NCI-H1436 (cell line): Measurements from ENCODE around the gene PHF11.

ENCODE experiments used
- DNase-seq: peaks from one replicate; lab custom pipeline; 2025; lab: John Stamatoyannopoulos, UW

The PHF11 gene

DNA sequence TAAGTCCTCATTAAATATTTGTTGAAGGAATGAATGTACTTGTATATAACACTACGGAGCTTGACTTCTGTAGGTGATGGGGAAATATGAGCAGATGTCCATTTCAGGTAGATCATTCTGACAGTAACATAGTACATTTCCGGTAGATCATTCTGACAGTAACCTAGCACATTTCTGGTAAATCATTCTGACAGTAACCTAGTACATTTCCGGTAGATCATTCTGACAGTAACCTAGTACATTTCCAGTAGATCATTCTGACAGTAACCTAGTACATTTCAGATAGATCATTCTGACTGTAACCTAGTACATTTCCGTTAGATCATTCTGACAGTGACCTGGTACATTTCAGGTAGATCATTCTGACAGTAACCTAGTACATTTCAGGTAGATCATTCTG lies 2.5 kb downstream of the PHF11 start:
- no peak for DNase-seq

DNA sequence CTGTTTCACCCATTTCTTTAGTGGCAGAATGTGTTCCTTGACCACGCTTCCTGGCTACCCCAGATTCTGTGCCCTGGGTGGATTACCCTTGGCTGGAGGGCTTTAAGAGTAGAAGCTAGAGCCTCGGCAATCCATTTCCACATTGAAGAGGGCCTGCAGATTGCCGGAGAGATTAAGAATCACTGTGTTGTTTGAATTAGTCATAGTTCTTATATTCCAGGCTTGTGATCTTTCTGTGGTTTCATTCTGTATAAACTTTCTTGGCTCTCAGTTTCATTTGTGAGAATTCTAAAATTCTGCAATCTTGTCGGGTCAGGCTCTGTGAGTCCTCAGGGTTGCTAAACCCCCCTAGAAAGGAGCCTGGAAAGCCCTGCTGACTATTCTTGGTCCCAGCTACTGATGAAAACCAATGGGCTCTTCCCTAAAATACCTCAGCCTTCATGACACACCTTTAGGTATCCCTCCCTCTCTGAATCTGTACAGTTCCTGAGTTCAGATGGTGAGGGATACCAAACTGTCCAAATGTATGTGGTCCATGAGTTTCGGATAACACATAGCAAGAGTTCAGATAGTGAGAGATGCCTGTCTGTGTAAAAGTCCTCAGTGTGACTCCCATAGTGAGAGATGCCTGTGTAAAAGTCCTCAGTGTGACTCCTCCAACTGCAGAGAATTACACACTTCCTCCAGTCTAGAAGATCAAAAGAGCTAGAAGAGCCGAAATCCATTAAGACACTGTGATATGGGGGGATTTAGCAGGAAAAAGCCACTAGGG lies 4.3 kb downstream of the PHF11 start:
- DNase-seq, result no peak

DNA sequence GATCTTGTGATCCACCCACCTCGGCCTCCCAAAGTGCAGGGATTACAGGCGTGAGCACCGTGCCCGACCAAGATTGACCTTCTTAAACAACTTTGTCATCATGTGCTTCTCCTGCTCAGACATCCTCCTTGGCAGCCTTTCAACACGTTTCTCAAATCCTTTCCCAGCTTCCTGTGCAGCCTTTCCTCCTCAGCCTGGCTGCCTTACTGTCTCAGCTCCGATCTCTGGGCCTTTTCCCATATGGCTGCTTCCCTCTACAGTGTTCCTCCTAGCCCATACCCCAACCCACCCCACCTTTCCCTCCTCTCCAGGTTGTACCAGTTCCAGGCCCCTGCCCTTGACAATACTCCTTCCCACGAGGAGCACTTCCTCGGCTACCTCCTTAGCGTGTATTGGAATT lies 7.2 kb downstream of the PHF11 start:
- DNase-seq, result no peak

DNA sequence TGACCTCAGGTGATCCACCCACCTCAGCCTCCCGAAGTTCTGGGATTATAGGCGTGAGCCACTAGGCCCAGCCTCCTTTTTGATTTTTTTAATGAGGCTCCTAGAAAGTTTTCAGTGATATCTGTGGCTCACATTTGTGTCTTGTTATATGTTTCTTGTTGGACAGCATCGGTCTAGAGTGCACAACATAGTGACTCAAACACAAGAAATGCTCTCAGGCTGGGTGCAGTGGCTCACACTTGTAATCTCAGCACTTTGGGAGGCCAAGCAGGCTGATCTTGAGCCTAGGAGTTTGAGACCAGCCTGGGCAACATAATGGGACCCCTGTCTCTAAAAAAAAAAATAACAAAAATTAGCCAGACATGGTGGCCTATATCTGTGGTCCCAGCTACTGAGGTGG lies 8.2 kb downstream of the PHF11 start:
- no peak for DNase-seq

DNA sequence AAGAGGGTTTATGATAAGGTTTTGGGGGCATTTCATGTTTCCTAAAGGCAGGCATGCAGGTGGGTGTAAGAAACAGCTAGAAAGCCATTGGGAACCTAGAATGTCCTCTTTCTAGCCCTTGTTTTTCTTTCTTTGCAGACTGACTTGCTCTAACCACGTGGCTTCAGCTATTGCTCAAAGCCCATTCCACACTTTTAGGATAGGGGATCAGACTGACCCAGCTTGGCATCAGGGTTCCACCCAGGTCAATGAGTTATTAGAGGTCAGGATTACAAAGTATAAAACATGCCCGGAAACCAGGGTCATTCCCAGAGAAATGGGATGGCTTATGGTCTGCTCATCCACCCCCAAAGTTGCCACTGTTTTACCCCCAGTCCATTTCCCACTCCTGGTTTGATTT lies 16.8 kb downstream of the PHF11 start:
- no peak for DNase-seq

DNA sequence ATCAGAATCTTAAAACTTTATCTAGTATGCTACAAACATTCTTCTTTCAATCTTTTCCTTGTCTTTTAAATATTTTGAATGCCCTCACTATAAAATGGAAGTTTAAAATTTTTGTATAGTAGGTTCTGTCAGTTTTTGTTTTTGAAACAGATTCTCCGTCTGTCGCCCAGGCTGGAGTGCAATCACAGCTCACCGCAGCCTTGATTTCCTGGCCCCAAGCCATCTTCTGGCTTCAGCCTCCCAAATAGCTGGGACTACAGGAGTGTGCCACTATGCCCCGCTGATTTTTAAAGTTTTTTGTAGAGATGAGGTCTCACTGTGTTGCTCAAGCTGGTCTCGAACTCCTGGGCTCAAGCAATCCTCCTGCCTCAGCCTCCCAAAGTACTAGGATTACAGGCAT lies 20.7 kb downstream of the PHF11 start:
- no peak for DNase-seq

DNA sequence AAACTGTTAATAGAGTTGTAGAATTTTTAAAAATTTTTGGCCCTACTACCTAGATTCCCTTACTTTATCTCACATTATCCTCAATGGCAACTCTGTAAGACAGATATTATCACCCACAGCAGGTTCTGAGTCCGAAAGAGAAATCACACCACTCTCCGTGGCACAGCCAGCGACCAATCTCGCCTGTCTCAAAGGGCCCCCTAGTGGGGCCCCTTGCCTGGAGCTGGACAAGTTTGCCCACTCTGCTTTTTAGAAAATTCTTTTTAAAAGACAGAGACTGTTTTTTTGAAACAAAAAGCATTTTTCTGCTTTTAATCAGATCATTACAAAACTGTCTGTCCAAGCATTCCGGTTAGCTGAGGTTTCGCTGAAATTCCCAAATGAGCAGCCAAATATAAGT lies 21.7 kb downstream of the PHF11 start:
- DNase-seq, result no peak

DNA sequence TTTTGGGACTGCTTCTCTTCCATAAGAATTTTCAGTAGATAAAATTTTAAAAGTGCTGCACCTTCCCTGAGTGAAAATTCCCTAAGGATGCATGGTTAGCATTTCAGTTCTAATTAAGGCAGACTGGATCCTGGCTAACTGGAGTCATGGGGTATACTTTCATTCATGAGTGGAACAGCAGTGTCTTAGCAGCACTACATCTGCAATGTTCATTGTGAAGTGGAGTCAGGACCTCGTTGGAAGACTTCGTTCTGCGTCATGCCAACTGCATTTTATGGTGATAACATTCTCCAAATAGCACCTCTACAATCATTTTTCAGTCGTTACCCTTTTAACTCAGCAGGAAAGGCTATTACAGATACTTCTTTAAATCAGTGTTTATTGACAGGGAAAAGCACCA lies 25.5 kb downstream of the PHF11 start:
- DNase-seq, result no peak

DNA sequence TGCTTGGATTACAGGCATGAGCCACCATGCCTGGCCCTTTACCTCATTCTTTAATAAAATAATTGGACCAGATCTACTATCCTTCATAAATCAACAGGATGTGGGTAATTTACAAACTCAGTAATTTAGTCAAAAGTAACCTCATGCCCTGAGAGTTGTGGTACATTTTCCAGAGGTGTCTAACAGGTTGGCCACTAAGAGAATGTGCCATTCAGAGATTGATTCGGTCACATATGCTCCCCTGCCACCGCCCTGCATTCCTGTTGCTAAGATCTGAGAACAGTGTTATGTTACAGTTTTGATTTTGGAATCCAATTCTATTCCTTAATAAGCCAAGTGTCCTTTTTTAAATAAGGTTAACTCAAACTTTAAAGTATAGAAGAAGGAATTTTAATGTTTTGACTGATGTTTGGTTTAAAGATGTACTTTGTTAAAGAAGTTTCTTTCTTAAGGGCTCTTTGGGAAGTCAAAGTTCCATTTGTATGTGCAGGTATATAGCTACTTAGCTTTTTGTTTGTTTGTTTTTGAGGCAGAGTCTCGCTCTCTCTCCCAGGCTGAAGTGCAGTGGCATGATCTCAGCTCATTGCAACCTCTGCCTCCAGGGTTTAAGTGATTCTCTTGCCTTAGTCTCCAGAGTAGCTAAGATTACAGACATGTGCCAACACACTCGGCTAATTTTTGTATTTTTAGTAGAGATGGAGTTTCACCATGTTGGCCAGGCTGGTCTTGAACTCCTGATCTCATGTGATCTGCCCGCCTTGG lies 29.2 kb downstream of the PHF11 start:
- no peak for DNase-seq

DNA sequence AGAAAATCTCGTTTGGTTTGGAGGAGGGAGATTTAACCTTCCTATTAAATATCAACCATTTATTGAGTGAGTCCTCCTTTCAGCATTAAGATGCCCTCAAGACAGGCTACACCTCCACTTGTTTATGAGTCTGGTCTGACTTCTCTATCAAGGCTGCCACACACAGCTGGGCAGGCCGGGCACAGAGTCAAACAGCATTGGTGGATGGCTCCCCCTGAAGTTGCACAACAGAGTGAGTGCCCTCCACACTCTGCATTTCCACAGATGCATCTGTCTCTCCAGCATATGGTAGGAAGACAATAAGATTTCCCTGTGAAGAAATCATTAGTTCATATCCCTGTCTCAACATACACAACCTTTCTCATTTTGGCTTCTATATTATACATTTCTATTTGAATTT lies 31.4 kb downstream of the PHF11 start:
- DNase-seq, result no peak

DNA sequence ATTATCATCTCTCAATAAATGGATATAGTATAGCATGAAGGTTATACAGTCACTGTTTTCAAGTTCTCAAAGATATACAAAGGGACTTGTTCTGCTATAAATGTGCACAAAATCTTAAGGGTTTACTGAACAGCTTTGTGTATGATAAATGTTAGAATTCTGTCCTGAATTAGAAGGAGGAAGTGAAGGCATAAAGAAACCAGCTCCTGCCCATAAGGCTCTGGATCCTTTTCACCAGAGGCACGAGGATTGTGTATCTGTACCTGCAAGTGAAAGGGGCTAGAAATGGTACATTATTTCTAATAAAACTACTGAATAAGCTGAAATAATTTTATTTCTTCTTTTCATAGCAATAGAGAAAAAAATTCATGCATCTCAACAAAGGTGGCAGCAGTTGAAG lies 32.4 kb downstream of the PHF11 start:
- no peak for DNase-seq

DNA sequence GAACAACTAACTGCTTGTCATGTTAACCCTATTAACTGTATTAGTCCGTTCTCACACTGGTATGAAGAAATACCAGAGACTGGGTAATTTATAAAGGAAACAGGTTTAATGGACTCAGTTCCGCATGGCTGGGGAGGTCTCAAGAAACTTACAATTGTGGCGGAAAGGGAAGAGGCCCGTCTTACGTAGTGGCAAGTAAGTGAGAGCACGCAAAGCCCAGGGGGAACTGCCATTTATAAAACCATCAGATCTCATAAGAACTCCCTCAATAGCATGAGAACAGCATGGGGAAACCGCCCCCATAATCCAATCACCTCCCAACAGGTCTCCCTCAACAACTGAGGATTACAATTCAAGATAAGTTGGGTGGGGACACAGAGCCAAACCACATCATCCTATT lies 34.7 kb downstream of the PHF11 start:
- DNase-seq, result no peak

DNA sequence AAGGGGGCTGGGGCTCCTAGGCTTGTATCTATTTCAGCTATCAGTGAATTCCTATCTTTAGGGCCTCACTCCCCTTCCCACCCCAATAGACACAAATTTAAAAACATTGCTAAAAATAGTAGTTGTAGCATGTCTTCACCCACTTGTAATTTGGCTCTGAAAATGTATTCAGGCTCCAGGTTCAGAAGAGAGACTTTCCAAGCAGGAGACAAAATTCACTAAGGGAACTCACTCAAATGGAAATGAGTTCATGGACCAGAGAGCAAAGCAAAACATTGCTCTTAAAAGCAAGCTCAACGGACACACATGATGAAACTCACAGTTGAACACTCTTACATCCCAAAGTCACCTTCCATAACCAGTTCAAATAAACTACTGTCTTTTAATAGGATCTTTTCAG lies 36.8 kb downstream of the PHF11 start:
- no peak for DNase-seq

DNA sequence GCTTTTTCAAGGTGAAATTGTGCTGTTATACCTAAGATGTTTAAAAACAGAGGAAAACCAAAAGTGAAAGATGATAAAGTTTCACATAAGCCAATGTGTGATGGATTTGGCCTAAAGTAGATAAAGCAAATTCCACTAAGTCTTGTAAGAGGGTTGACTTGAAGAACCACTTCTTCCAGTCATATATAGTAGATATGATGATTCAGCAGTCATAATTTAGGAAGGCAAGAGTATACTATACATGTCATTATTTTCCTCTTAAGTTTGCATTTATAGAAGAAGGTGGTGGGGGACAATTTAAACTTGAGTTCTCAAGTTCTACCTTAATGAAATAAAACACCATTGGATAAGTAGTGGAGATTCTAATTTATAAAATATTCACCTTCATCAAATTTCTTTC lies 37.3 kb downstream of the PHF11 start:
- no peak for DNase-seq

DNA sequence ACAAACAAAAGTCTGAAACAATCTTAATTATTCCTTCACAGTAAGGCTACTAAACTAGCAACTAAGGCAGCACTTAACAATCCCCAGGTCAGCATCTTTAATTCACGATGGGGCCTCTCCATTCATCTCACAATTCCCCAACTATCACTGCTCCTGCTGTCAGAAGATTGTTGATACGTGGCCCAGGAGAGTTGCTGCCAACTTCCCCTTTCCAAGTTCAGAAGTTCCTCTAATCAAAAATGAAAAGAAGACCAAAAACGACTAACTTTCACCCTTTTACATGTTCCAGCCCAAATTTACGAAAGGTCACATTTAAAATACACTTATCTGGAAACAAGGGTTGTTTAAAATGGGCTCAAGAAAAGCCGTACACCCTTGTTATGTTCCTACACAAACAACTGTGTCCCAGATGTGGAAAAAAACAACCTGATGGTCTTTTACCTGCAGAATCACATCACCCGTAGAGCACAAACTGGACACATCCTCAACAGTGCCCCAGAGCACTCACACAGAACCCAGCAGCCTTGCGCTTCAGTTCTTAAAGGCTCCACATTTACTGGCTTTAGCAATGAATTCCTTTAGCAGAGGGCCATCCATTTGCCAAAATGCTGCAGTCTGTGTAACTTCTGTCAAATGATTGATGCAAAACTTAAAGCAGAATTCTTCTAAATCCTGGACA lies 38.0 kb downstream of the PHF11 start:
- no peak for DNase-seq

DNA sequence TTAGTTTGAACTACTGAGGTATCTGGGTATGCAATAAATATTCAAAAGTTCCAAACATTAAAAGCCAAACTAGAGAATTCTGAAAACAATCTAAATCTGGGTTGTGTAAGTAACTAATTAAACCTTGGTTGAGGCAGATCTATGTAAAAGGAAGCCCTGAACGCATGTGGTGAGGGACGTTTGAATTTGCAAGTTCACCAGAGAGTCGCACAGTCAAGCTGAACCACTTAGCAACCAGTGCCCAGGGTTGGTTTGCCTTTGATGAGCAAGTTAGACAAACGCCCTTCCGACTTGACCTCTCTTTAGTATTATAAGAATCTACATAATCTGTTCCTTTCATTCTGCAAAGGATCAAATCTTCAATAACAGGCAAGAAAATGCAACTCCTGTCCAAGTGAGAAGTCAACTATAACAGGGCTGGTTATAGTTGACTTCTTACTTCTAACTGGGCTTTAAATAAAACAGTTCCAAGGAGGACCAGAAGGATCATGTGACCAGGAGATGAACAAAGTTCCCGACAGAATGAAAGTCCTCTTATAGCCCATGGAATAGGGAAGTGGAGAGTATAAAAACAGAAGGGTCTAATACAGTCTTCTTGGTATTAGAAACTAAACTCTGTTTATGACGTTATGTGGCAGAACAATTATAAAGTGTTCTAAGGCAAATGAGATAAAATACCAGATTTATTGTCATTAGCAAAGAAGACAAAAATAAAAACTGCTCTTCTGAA lies 40.6 kb downstream of the PHF11 start:
- DNase-seq, result no peak

DNA sequence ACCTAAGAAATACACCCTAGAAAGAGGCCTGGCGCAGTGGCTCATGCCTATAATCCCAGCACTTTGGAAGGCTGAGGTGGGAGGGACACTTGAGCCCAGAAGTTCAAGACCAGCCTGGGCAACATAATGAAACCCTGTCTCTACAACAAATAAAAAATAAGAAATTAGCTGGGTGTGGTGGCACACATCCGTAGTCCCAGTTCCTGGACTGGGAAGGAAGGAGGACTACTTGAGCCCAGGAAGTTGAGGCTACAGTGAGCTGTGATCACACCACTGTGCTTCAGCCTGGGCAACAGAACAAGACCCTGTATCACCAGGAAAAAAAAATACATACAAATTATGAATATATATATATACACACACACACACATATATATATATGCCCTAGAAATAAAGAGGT lies 42.7 kb downstream of the PHF11 start:
- no peak for DNase-seq

DNA sequence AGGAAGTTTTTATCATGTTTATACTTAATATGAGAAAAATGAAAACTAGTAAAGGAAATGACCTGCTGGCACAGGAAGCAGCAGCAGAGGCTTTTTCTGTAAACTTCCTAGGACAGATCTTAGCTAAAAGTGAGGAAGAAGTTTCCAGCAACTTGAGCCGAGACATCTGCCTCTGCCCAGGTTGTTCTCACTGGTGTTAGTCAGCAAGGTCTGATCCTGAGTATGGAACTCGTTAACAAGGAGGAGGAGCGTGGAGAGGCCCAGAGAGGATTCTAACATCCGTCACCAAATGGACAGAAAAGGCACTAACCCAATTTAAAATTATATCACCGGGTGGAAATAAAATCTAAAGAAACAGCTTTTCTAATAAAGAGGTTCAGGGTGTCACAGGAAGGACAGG lies 43.6 kb downstream of the PHF11 start:
- DNase-seq, result no peak

DNA sequence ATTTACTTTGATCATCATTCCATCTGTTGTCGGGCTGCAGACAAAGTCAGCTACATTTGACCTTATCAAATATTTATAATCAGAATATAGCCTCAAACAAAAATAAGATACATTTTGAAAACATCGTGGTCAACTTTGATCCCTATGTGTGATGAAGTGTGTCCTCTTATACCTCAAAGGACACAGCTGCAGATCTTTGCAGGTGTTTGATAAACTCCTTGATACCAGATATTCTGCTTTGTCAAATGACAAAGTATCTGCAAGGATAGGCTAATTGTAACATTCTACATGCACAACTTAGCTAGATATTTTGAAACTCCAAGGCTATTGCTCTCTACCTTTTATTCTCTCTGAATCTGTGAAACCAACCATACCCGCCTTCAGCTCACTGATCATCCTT lies 44.0 kb downstream of the PHF11 start:
- DNase-seq, result no peak

DNA sequence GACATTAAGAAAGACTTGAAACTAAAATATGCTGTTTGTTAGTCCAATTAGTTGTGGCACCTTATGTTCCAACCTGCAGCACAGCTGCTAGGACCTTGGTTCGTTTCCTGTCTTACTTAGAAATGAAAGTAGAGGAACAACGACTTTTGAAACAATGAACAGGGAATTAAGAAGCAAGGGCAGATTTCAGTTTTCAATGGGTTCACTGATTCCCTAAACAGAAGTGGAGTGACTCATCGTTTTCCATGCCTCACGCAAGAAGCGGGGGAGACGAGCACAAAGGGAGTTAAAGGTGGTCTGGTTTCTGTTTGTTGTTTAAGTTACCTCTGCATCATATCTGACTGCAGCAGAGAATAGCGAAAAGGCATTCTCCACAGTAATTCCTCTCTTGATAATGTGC lies 44.8 kb downstream of the PHF11 start:
- no peak for DNase-seq

DNA sequence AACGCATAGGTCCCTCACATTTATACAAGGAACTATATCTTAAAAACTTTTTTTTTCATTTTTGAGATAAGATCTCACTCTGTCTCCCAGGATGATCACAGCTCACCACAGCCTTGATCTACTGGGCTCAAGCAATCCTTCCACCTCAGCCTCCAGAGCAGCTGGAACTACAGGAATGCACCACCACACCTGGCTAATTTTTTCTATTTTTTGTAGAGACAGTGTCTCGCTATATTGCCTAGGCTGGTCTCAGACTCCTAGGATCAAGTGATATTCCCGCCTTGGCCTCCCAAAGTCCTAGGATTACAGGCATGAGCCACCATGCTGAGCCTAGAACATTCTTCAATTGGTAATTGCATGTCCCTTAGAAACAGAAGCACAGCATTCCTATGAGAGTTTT lies 47.9 kb downstream of the PHF11 start:
- DNase-seq, result no peak

DNA sequence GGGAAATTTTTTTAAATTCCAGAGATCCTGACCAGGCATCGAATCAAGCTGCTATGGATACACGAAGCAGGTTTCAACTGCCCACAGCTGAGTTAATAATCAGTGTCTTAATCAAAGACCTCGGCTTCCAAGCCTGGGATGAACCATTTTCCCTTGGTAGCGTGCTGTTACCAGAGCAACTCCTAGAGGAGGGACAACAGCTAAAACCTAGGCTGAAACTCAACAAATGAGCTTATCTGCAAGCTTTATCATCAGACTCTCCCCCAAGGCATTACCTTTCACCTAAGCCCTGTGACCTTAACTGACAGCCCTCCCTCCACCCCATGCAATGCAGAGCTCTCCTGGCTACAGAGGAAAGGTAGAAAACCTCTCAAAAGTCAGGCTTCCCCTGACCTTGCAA lies 49.9 kb downstream of the PHF11 start:
- DNase-seq, result no peak

DNA sequence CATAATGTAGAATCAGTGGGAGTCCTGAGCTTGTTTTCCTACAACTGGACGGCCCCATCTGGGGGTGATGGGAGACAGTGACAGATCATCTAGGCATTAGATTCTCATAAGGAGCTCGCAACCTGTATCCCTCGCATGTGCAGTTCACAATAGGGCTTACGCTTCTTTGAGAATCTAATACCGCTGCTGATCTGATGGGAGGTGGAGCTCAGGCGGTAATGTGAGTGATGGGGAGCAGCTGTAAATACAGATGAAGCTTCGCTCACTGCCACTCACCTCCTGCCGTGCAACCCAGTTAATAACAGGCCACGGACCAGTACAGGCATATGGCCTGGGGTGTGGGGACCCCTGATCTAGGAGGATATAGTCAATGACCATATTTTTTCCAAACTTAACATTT lies 50.8 kb downstream of the PHF11 start:
- DNase-seq, result no peak
